ENCODE data around the gene TH.

TH gene

DNA sequence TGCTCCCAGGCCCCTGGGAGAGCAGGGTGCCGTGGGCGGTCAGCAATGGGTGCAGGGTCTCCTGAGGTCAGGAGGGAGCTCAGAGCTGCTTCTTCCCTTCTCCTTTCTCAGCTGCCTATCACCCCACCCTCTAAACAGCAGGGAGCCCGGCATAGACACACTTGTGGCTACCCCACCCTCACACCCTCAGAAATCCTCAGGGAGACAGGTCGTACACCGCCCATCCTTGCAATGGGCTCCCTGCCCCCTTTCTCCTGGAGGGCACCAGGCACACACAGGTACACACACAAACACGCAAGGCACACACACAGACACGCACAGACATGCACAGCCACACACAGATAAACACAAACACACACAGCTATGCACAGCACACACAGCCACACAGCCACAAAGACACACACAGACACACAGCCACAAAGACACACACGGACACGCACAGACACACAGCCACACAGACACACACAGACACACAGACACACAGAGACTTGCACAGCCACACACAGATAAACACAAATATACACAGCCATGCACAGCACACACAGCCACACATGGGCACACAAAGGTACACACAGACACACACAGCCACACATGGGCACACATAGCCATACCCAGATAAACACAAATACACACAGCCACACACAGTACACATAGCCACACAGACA lies 44.9 kb upstream of the TH start:
- no peak for TF ChIP-seq ZFX (IDR thresholded peaks at IDR 0.05; ENCODE audit: borderline replicate concordance)
- TF ChIP-seq, protein P1, sequence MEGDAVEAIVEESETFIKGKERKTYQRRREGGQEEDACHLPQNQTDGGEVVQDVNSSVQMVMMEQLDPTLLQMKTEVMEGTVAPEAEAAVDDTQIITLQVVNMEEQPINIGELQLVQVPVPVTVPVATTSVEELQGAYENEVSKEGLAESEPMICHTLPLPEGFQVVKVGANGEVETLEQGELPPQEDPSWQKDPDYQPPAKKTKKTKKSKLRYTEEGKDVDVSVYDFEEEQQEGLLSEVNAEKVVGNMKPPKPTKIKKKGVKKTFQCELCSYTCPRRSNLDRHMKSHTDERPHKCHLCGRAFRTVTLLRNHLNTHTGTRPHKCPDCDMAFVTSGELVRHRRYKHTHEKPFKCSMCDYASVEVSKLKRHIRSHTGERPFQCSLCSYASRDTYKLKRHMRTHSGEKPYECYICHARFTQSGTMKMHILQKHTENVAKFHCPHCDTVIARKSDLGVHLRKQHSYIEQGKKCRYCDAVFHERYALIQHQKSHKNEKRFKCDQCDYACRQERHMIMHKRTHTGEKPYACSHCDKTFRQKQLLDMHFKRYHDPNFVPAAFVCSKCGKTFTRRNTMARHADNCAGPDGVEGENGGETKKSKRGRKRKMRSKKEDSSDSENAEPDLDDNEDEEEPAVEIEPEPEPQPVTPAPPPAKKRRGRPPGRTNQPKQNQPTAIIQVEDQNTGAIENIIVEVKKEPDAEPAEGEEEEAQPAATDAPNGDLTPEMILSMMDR (IDR thresholded peaks at IDR 0.05) = no peak
- no peak overlapping the region for H3K27ac ChIP-seq

GRCh38 chr11:2215561-2216399 lies 44.2 kb upstream of the TH start:
- TF ChIP-seq, protein P1 (IDR thresholded peaks at IDR 0.05) = no peak
- TF ChIP-seq ZFX (IDR thresholded peaks at IDR 0.05; ENCODE audit: borderline replicate concordance) = no peak
- no peak overlapping the region for H3K27ac ChIP-seq

- TF ChIP-seq, protein P1 (IDR thresholded peaks at IDR 0.05) = no peak
- no peak for TF ChIP-seq ZFX (IDR thresholded peaks at IDR 0.05; ENCODE audit: borderline replicate concordance)
- H3K27ac ChIP-seq = no peak overlapping the region
Measured at GRCh38 chr11:2215230-2215560, 43.6 kb upstream of the TH start.

DNA sequence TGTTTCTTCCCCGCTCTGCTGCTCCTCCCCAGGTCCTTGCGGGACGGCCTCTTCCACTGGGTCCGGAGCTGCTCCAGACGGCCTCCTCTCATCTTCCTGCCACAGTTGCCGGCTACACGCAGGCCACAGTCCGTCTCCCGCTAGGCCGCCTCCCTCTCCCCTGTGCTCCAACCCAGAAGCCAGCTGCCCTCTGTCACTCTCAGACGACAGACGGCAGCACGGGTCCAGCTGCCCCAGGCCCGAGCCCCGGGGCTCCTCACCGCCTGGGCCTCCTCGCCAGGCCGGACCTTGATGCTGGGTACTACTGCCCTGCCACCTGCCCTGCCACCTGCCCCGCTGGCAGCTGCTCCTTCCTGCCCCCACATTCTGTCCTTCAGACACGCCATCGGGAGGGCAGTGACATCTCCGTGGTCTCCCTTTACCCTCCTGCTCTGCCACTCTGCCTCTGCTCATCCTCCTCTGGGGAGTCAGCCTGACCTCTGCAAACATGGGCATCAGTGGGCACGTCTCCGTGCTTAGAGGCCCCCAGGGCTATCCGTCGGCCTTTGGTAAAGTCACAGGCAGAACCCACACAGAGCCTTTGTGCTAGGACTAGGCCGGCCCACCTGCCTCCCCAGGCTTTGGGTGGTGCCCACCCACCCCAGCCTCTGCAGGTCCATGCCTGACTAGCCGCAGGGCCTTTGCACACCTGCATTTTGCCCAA lies 43.1 kb upstream of the TH start:
- H3K27ac ChIP-seq = no peak overlapping the region
- no peak for TF ChIP-seq ZFX (IDR thresholded peaks at IDR 0.05; ENCODE audit: borderline replicate concordance)
- TF ChIP-seq, protein P1 (IDR thresholded peaks at IDR 0.05) = no peak

DNA sequence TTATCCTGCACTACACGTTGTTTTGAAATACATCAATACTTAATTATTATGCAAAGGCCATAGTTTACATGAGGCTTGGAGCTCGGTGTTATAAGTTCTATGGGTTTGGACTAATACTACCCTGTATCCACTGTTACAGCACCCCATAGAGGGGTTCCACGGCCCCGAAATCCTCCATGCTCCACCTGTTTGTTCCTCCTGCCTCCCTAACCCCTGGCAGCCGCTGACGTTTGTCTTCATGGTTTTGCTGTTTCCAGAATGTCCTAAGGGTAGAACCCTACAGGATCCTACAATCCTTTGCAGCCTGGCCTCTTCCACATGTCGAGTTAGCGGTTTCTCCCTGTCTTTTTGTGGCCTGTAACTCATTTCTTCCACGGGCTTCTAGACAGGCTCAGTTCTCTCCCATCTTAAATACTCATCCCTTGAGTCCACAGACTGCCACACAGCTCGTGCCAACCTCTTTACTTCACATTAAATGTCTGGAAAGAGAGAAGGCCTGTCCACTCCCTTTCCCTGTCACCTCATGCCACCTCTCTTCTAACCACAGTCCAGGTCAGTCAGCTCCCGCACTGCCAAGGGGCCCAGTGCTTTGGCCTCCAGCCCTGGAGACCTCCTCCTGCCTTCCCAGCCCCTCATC lies 42.4 kb upstream of the TH start:
- H3K27ac ChIP-seq = no peak overlapping the region
- TF ChIP-seq ZFX (IDR thresholded peaks at IDR 0.05; ENCODE audit: borderline replicate concordance) = no peak
- TF ChIP-seq, protein P1 (IDR thresholded peaks at IDR 0.05) = no peak

GRCh38 chr11:2213384-2213842 lies 41.8 kb upstream of the TH start:
- no peak overlapping the region for H3K27ac ChIP-seq
- TF ChIP-seq, protein P1 (IDR thresholded peaks at IDR 0.05) = no peak
- no peak for TF ChIP-seq ZFX (IDR thresholded peaks at IDR 0.05; ENCODE audit: borderline replicate concordance)
